Sigmoid colon (tissue), 7 donors: Measurements from ENCODE around the gene NLRP9. TPM values are rescaled to one million over a fixed set of nuclear protein-coding genes. Genes with fewer than 3 reads are reported as not detected.
"Not testable (repeated sequence)": the region's sequence is repeated elsewhere in the genome, so short reads cannot be mapped to it uniquely, and the experiment has no call there.

Experiments used
- DNase-seq: peaks from one replicate; pipeline ENCODE4 v3.0.0-alpha.2; 2019
- H3K27ac ChIP-seq, 4 donors: fragments of 200-600 bp; sonication (generic); one replicate each; pipeline ENCODE4 v1.5.1; 2016 to 2019; ENCODE audit warnings: mild to moderate bottlenecking in 1 of 4
- H3K27me3 ChIP-seq, 3 donors: fragments of 200-600 bp; sonication (generic); one replicate each; pipeline ENCODE4 v1.5.1; 2019; ENCODE audit warnings: mild to moderate bottlenecking in 1 of 3
- H3K36me3 ChIP-seq, 4 donors: fragments of 200-600 bp; sonication (generic); one replicate each; pipeline ENCODE4 v1.5.1; 2016 to 2019
- H3K4me1 ChIP-seq, 4 donors: fragments of 200-600 bp; sonication (generic); one replicate each; pipeline ENCODE4 v1.5.1; 2017 to 2019
- H3K4me3 ChIP-seq, 4 donors: fragments of 200-600 bp; sonication (generic); one replicate each; pipeline ENCODE4 v1.5.1; 2017 to 2019; ENCODE audit warnings: mild to moderate bottlenecking in 2 of 4, moderate library complexity in 1 of 4
- H3K9me3 ChIP-seq, 4 donors: fragments of 200-600 bp in 3 of 4; sonication (generic) in 3 of 4; one replicate each; pipeline versions ENCODE4 v1.5.1 to v1.6.1; 2013 to 2019
- EP300 ChIP-seq, 4 donors: sonication (generic); formaldehyde crosslinking; IDR thresholded peaks; one replicate each; pipeline ENCODE4 v1.6.1; 2017; ENCODE audit warnings: antibody characterized with exemption in 4 of 4
- POLR2A ChIP-seq, 2 donors: fragments of 450-650 bp; IDR thresholded peaks; one replicate each; pipeline ENCODE4 v1.6.1; 2016; ENCODE audit warnings: antibody characterized with exemption in 2 of 2, mild to moderate bottlenecking in 2 of 2, moderate library complexity in 2 of 2
- POLR2AphosphoS5 ChIP-seq, 4 donors: sonication (generic); formaldehyde crosslinking; IDR thresholded peaks; one replicate each; pipeline ENCODE4 v1.6.1; 2017; ENCODE audit warnings: antibody characterized with exemption in 4 of 4
- WGBS, 2 donors: extraction: QIAGEN DNeasy Blood & Tissue Kit; methylation state at CpG; one replicate each; pipeline ENCODE4 v1.1.7; 2013; 5-methylcytosine and 5-hydroxymethylcytosine counted together
- intact Hi-C: fragments of 100-400 bp; cut with DNase I; formaldehyde crosslinking; loops from one replicate; pipeline ENCODE4 v1.15.1; 2023
- polyA plus RNA-seq, 3 donors: library from polyadenylated mRNA; stranded (reverse); fragments of 200-250 nt; gene quantifications; one replicate each; pipeline ENCODE4 v1.2.3, GENCODE V29; 2013
- total RNA-seq, 4 donors: library from RNA; depleted of rRNA; stranded (reverse); fragments of >200 nt; gene quantifications; one replicate each; pipeline ENCODE4 v1.1.0, GENCODE V29; 2016
- TF ChIP-seq, protein P1 (sequence below), 4 experiments: fragments of 450-650 bp in 3 of 4; fragments of 200-600 bp in 1 of 4; IDR thresholded peaks; one replicate each; pipeline ENCODE4 v1.5.1; 2016 to 2019; ENCODE audit warnings: antibody characterized with exemption in 4 of 4, mild to moderate bottlenecking in 3 of 4, moderate library complexity in 2 of 4
- donor health status: healthy with polysubstance abuse.
- donor health status: Bipolar disorder and iron deficiency.
- donor health status: healthy.

NLRP9 gene
- total and polyA plus RNA-seq, 7 donors: not detected

DNA sequence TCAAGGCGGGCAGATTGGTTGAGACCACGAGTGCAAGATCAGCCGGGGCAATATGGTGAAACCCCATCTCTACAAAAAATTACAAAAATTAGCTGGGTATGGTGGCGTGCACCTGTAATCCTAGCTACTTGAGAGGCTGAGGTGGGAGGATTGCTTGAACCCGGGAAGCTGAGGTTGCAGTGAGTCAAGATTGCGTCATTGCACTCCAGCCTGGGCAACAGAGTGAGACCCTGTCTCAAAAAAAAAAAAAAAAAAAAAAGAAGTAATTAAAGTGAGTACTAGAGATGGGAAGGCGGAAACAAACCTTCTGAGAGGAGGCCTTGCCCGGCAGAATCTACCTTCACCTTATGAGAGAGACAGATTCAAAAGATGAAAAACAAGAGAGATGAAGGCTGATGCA, 14.7 kb downstream of the NLRP9 start:
- Histone ChIP-seq H3K9me3 (peaks cover 0 to 7% (median 3%) of the 10 kb centered on the region in 4 donors), H3K36me3 (no peaks in the 10 kb centered on the region), H3K4me1 (no peaks in the 10 kb centered on the region), H3K27me3 (peaks cover 0 to 31% (median 16%) of the 10 kb centered on the region in 3 donors), H3K27ac (no peak overlapping the region), H3K4me3 (no peak overlapping the region)
- intact Hi-C loops: no loop called here
- WGBS, 2 donors: 89 to 90% methylated on average over 8 of the region's 8 CpGs
- TF ChIP-seq POLR2A (IDR thresholded peaks at IDR 0.05) (no peak), POLR2AphosphoS5 (IDR thresholded peaks at IDR 0.05) (no peak), EP300 (IDR thresholded peaks at IDR 0.05) (no peak)
- TF ChIP-seq, protein P1, sequence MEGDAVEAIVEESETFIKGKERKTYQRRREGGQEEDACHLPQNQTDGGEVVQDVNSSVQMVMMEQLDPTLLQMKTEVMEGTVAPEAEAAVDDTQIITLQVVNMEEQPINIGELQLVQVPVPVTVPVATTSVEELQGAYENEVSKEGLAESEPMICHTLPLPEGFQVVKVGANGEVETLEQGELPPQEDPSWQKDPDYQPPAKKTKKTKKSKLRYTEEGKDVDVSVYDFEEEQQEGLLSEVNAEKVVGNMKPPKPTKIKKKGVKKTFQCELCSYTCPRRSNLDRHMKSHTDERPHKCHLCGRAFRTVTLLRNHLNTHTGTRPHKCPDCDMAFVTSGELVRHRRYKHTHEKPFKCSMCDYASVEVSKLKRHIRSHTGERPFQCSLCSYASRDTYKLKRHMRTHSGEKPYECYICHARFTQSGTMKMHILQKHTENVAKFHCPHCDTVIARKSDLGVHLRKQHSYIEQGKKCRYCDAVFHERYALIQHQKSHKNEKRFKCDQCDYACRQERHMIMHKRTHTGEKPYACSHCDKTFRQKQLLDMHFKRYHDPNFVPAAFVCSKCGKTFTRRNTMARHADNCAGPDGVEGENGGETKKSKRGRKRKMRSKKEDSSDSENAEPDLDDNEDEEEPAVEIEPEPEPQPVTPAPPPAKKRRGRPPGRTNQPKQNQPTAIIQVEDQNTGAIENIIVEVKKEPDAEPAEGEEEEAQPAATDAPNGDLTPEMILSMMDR (IDR thresholded peaks at IDR 0.05): no peak
- DNase-seq: no peak

DNA sequence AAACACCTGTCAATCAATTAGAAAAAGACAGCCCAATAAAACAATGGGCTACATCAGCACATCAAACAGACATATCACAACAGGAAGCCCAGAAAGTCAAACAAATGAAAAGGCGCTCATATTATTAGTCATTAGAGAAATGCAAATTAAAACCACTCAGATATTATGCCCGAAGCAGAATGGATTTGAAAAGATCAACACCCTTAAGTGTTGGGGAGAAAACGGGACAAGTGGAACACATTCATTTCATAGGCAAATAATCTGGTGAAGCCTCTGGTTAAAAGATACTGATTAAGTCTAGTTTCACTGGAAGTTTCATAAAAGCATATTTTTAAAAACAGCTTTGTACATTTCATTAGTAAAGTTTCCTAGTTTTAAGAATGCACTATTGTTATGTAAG, 17.4 kb downstream of the NLRP9 start:
- TF ChIP-seq EP300 (IDR thresholded peaks at IDR 0.05): no peak
- no peak for TF ChIP-seq POLR2A (IDR thresholded peaks at IDR 0.05)
- TF ChIP-seq, protein P1 (IDR thresholded peaks at IDR 0.05): no peak
- TF ChIP-seq POLR2AphosphoS5 (IDR thresholded peaks at IDR 0.05): no peak
- peaks cover 0 to 46% (median 17%) of the 10 kb centered on the region in 3 donors for H3K27me3 ChIP-seq
- WGBS, 2 donors: 91 to 94% methylated on average over 3 of the region's 3 CpGs

DNA sequence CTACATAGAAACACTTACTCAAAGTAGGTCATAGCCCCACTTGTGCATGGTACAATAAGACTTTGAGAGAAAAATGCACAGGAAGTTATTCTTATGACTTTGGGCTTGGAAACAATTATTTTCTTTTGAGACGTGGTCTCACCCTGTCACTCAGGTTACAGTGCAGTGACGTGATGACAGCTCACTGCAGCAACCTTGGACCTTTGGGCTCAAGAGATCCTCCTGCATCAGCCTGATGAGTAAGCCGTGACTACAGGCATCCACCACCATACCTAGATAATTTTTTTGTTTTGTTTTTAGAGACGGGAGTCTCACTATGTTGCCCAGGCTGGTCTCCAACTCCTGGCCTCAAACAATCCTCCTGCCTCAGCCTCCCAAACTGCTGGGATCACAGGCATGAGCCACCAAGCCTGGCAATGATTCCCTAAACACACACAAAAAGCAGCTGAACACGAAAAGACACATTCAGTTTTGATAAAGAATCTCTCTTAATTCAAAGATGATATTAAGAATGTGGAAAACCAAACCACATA, 17.9 kb downstream of the NLRP9 start:
- H3K4me3 ChIP-seq: no peak overlapping the region
- H3K36me3 ChIP-seq: no peaks in the 10 kb centered on the region
- H3K27me3 ChIP-seq: peaks cover 0 to 48% (median 17%) of the 10 kb centered on the region in 3 donors
- WGBS, 2 donors: 72 to 78% methylated on average over 5 of the region's 5 CpGs
- no peak for DNase-seq
- no peak overlapping the region for H3K27ac ChIP-seq
- intact Hi-C loops: no loop called here
- H3K9me3 ChIP-seq: peaks cover 0 to 7% (median 3%) of the 10 kb centered on the region in 4 donors
- no peak for TF ChIP-seq POLR2AphosphoS5 (IDR thresholded peaks at IDR 0.05)
- no peak for TF ChIP-seq EP300 (IDR thresholded peaks at IDR 0.05)
- TF ChIP-seq, protein P1 (IDR thresholded peaks at IDR 0.05): no peak
- TF ChIP-seq POLR2A (IDR thresholded peaks at IDR 0.05): no peak
- no peaks in the 10 kb centered on the region for H3K4me1 ChIP-seq

More for the DNA sequence above, 17.4 kb downstream of the NLRP9 start:
- Histone ChIP-seq H3K4me3 (no peak overlapping the region), H3K4me1 (no peaks in the 10 kb centered on the region), H3K36me3 (no peaks in the 10 kb centered on the region), H3K9me3 (peaks cover 0 to 7% (median 3%) of the 10 kb centered on the region in 4 donors), H3K27ac (no peak overlapping the region)
- intact Hi-C loops: no loop called here
- DNase-seq: no peak

DNA sequence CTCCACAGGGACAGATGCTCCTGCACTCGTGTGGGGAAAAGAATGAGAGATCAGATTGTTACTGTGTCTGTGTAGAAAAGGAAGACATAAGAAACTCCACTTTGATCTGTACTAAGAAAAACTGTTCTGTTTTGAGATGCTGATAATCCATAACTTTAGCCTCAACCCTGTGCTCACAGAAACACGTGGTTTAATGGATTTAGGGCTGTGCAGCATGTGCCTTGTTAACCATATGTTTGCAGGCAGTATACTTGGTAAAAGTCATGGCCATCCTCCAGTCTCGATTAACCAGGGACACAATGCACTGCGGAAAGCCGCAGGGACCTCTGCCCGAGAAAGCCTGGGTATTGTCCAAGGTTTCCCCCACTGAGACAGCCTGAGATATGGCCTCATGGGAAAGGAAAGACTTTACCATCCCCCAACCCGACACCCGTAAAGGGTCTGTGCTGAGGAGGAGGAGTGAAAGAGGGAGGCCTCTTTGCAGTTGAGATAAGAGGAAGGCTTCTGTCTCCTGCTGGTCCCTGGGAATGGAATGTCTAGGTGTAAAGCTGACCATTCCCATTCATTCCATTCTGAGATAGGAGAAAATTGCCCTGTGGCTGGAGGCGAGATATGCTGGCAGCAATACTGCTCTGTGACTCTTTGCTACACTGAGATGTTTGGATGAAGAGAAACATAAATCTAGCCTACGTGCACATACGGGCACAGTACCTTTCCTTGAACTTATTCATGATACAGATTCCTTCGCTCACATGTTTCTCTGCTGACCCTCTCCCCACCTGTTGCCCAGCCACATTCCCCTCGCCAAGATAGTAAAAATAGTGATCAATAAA, 20.1 kb downstream of the NLRP9 start:
- H3K4me1 ChIP-seq, H3K9me3 ChIP-seq, DNase-seq, H3K27ac ChIP-seq, H3K36me3 ChIP-seq, H3K4me3 ChIP-seq, intact Hi-C loops: not testable (repeated sequence)
- H3K27me3 ChIP-seq: peaks cover 0 to 53% (median 17%) of the 10 kb centered on the region in 3 donors
- WGBS, 2 donors: 59% methylated on average over 13 of the region's 13 CpGs

DNA sequence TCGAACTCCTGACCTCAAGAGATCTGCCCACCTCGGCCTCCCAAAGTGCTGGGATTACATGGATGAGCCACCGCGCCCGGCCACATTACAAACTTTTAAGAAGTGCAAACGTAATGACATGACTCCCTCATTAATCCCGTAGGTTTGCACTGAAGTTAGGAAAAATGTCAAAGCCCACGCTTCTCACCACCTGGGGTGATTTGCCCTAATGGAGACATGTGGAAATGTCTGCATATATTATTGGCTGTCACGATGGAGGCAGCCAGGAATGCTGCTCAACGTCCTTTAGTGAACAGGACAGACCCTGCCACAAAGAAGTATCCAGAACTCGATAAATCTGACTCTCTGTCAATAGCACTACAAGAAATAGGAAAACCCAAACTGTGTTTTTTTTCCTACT, 21.0 kb downstream of the NLRP9 start:
- 74 to 84% methylated on average over 11 of the region's 11 CpGs for WGBS, 2 donors
- no peak overlapping the region for H3K4me3 ChIP-seq
- intact Hi-C loops: no loop called here

More for the DNA sequence above, 21.0 kb downstream of the NLRP9 start:
- Histone ChIP-seq H3K4me1 (no peaks in the 10 kb centered on the region), H3K27ac (no peak overlapping the region), H3K9me3 (peaks cover 0 to 7% (median 1%) of the 10 kb centered on the region in 4 donors), H3K36me3 (no peaks in the 10 kb centered on the region), H3K27me3 (peaks cover 0 to 53% (median 16%) of the 10 kb centered on the region in 3 donors)
- no peak for TF ChIP-seq POLR2A (IDR thresholded peaks at IDR 0.05)
- TF ChIP-seq, protein P1 (IDR thresholded peaks at IDR 0.05): no peak
- no peak for TF ChIP-seq POLR2AphosphoS5 (IDR thresholded peaks at IDR 0.05)
- no peak for TF ChIP-seq EP300 (IDR thresholded peaks at IDR 0.05)
- DNase-seq: no peak
